Tibial nerve (tissue), 4 donors: ENCODE measurements around the gene RBM38. TPM values are rescaled to one million over a fixed set of nuclear protein-coding genes. Genes with fewer than 3 reads are reported as not detected.

Experiments
- DNase-seq, 2 donors: peaks; one replicate each; pipeline ENCODE4 v3.0.0-alpha.2; 2019; ENCODE audit warnings: low spot score in 2 of 2
- H3K27ac ChIP-seq, 4 donors: fragments of 200-600 bp; sonication (generic) in 3 of 4; one replicate each; pipeline ENCODE4 v1.5.1; 2017 to 2019; ENCODE audit warnings: mild to moderate bottlenecking in 1 of 4
- H3K27me3 ChIP-seq, 2 donors: fragments of 200-600 bp; sonication (generic) in 1 of 2; one replicate each; pipeline versions ENCODE4 v1.5.1 to v1.6.0; 2017 to 2019
- H3K36me3 ChIP-seq, 3 donors: fragments of 200-600 bp; sonication (generic); one replicate each; pipeline ENCODE4 v1.5.1; 2018 to 2019
- H3K4me1 ChIP-seq, 4 donors: fragments of 200-600 bp; sonication (generic) in 3 of 4; one replicate each; pipeline ENCODE4 v1.5.1; 2017 to 2019
- H3K4me3 ChIP-seq, 4 donors: fragments of 200-600 bp; sonication (generic) in 3 of 4; one replicate each; pipeline ENCODE4 v1.5.1; 2017 to 2019; ENCODE audit warnings: mild to moderate bottlenecking in 1 of 4, moderate library complexity in 1 of 4
- H3K9me3 ChIP-seq, 4 donors: fragments of 200-600 bp; sonication (generic) in 3 of 4; one replicate each; pipeline ENCODE4 v1.5.1; 2017 to 2019
- EP300 ChIP-seq, 2 donors: sonication (generic); formaldehyde crosslinking; IDR thresholded peaks; one replicate each; pipeline ENCODE4 v1.6.1; 2017; ENCODE audit warnings: antibody characterized with exemption in 2 of 2, mild to moderate bottlenecking in 1 of 2
- POLR2A ChIP-seq, 2 donors: fragments of 450-650 bp; IDR thresholded peaks; one replicate each; pipeline ENCODE4 v1.6.1; 2017; ENCODE audit warnings: antibody characterized with exemption in 2 of 2, mild to moderate bottlenecking in 2 of 2, moderate library complexity in 2 of 2
- WGBS, 2 donors: methylation state at CpG; one replicate each; pipeline ENCODE4 v1.1.5; 2018; 5-methylcytosine and 5-hydroxymethylcytosine counted together
- total RNA-seq, 4 donors: library from RNA; depleted of rRNA; stranded (reverse); fragments of >200 nt; gene quantifications; one replicate each; pipeline ENCODE4 v1.1.0, GENCODE V29; 2016
- TF ChIP-seq, protein P1 (sequence below), 5 experiments: fragments of 200-600 bp in 3 of 5; fragments of 450-650 bp in 2 of 5; sonication (generic) in 3 of 5; IDR thresholded peaks; one replicate each; pipeline ENCODE4 v1.5.1; 2016 to 2019; ENCODE audit warnings: antibody characterized with exemption in 5 of 5, mild to moderate bottlenecking in 3 of 5, moderate library complexity in 2 of 5

The RBM38 gene
- total RNA-seq, 4 donors from 2014 or later = 4.8 to 14.4 (median 5.8) TPM

DNA sequence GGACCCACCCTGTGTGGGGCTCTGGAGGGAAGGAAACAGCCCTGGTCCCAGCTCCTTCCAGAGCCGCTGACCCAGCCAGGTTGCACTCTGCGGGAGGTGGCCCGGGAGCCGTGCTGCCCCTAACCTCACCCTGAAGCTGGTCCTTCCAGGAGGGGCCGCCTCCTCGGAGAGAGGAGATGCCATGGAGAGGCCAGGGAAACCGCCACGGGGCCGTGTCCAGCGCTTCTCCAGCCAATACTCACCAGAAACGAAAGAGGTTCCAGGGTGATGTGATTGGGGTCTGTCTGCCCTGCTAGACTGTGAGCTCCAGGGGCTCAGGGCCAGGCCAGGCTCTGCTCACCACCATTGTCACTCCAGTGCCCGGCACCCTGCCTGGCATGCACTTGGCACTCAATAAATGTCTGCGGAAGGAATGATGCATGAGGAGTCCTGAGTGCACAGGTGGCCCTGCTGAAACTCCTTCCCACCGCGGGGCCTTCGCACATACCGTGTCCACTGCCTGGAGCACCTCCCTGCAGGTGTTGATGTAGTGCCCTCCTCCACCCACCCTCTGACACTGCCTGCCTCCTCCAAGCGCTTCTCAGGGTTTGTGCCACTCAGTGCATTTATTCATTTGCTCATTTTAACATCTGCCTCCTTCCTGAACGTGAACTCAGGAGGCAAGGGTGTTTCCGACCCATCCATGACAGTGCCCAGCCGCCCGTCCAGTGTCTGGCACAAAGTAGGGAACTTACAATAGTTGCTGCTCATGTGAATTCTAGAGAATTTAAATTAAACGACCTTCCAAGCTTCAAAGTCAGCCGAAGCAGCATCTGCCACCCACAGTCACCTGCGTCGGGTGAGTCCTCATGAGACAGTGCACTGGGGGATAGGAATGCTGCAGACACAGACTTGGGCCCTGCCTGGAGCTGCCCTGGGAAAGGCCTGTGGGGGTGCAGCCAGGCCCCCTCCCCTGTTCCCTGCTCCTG lies 30.3 kb downstream of the RBM38 start:
- WGBS, 2 donors = 78 to 88% methylated on average over 21 to 26 of the region's 26 CpGs
- TF ChIP-seq, protein P1, sequence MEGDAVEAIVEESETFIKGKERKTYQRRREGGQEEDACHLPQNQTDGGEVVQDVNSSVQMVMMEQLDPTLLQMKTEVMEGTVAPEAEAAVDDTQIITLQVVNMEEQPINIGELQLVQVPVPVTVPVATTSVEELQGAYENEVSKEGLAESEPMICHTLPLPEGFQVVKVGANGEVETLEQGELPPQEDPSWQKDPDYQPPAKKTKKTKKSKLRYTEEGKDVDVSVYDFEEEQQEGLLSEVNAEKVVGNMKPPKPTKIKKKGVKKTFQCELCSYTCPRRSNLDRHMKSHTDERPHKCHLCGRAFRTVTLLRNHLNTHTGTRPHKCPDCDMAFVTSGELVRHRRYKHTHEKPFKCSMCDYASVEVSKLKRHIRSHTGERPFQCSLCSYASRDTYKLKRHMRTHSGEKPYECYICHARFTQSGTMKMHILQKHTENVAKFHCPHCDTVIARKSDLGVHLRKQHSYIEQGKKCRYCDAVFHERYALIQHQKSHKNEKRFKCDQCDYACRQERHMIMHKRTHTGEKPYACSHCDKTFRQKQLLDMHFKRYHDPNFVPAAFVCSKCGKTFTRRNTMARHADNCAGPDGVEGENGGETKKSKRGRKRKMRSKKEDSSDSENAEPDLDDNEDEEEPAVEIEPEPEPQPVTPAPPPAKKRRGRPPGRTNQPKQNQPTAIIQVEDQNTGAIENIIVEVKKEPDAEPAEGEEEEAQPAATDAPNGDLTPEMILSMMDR (IDR thresholded peaks at IDR 0.05) = no peak
- no peak for TF ChIP-seq EP300 (IDR thresholded peaks at IDR 0.05)
- TF ChIP-seq POLR2A (IDR thresholded peaks at IDR 0.05) = no peak

DNA sequence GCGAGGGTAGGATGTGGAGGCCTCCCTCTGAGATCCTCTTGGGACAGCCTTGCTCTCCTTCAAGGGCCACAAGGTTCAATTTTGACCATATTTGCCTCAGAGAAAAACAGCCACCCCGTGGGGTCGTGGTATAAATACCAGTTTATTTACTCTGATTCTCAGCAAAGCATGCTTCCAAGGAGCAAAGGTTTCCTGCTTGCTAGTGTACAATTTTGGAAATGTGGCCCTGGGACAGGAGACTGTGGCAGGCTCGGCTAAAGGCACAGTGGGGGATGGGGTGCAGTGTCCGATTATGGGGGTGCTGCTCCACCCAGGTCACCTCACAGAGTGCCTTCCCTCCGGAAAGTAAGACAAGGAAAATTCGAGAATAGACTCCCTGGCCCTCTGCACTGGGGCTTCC lies 31.1 kb downstream of the RBM38 start:
- WGBS, 2 donors = 73 to 74% methylated on average over 7 of the region's 7 CpGs

More for the DNA sequence above, 30.3 kb downstream of the RBM38 start:
- peaks cover 0 to 8% of the 10 kb centered on the region in 2 donors for H3K27me3 ChIP-seq
- no peaks in the 10 kb centered on the region for H3K4me1 ChIP-seq
- no peaks in the 10 kb centered on the region for H3K36me3 ChIP-seq
- no peak overlapping the region for H3K27ac ChIP-seq
- H3K4me3 ChIP-seq = no peak overlapping the region
- H3K9me3 ChIP-seq = no peaks in the 10 kb centered on the region
- DNase-seq = no peak

DNA sequence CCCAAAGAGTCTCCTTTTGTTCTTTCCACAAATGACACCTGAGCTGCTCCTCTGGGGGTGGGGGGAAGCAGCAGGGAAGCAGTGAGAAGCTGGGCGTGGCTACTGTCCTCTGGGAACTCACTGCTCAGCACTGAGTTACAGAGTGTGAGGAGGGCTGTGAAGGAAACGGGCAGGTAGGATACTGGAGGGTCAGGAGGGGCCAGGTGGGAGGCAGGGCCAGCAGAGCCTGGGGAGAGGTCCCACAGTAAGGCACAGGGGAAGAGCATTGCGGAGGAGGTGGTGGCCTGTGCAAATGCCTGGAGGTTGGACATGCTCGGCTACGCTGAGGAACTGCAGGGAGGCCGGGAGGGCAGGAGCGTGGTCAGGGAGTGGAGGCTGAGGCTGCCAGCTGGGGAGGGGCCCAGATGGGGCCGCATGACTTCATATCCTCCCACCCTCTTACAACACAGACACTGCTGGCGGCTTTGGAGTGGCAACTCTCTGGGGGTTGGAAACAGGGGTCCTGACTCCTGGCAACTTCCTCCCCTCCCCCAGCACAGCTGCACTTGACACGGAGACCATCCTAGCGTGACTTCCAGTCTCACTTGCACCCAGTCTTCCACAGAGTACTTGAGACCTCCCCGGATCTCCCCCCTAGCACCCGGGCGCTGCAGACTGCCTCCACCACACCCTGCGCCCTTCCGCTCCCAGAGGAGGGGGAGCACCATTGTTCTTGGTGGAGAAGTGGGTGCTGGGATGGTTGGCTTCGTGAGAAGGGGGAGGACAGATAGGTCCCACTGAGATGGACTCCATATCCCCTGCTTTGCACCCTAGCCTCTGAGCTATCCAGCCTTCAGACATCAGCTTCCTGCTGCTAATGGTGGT lies 34.2 kb downstream of the RBM38 start:
- Histone ChIP-seq H3K27me3 (peaks cover 0 to 8% of the 10 kb centered on the region in 2 donors), H3K36me3 (no peaks in the 10 kb centered on the region), H3K27ac (no peak overlapping the region), H3K4me3 (no peak overlapping the region), H3K4me1 (no peaks in the 10 kb centered on the region), H3K9me3 (no peaks in the 10 kb centered on the region)
- 50 to 60% methylated on average over 17 of the region's 17 CpGs for WGBS, 2 donors
- DNase-seq = no peak
- TF ChIP-seq POLR2A (IDR thresholded peaks at IDR 0.05) = no peak
- TF ChIP-seq EP300 (IDR thresholded peaks at IDR 0.05) = no peak

More for the DNA sequence above, 31.1 kb downstream of the RBM38 start:
- no peaks in the 10 kb centered on the region for H3K9me3 ChIP-seq
- no peaks in the 10 kb centered on the region for H3K4me1 ChIP-seq
- peaks cover 0 to 8% of the 10 kb centered on the region in 2 donors for H3K27me3 ChIP-seq
- H3K36me3 ChIP-seq = no peaks in the 10 kb centered on the region
- TF ChIP-seq, protein P1 (IDR thresholded peaks at IDR 0.05) = no peak
- no peak for TF ChIP-seq EP300 (IDR thresholded peaks at IDR 0.05)
- no peak overlapping the region for H3K4me3 ChIP-seq
- no peak for DNase-seq
- H3K27ac ChIP-seq = no peak overlapping the region

DNA sequence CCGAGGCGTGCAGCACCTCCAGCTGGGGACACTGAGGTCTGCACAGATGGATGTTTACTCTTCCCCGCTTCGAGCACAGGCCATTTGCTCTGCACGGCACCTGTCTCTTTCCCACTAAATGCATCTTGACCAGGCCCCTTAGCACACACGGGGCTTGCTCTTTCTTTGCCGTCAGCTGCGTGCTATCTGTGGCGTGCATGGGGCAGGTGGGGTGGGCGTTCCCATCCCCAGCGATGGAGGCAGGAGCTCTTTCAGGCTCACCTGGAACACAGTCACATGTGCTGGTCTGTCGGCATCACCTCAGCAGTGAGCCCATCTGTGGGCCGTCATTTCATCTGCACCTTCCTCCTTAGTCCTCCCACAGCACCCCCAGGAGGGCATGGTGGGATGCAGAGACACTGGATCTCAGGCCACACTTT lies 35.1 kb downstream of the RBM38 start:
- Histone ChIP-seq H3K4me1 (no peaks in the 10 kb centered on the region), H3K4me3 (no peak overlapping the region), H3K9me3 (no peaks in the 10 kb centered on the region), H3K36me3 (no peaks in the 10 kb centered on the region), H3K27me3 (peaks cover 0 to 8% of the 10 kb centered on the region in 2 donors), H3K27ac (no peak overlapping the region)
- WGBS, 2 donors = 81 to 82% methylated on average over 13 of the region's 13 CpGs
- TF ChIP-seq POLR2A (IDR thresholded peaks at IDR 0.05) (no peak), EP300 (IDR thresholded peaks at IDR 0.05) (no peak)
- TF ChIP-seq, protein P1 (IDR thresholded peaks at IDR 0.05) = no peak
- no peak for DNase-seq

DNA sequence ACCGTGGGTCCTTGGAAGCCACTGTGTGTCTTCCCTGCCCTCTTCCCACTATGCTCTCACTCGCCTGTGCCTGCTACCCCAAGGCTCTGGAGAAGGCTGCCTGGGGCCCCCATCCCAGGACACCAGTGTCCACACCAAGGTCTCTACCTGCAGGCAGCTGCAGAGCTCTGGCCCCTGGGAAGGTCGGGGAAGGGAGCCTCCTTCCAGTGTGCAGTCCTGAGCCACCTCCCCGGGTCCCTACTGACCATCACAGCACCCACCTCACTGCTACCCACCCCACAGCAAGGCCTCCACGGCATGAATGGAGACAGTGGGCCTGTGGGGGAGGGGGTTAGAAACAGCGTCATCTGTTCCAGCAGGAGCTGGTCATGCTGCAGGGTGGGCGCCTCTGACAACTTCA lies 35.6 kb downstream of the RBM38 start:
- Histone ChIP-seq H3K9me3 (no peaks in the 10 kb centered on the region), H3K27ac (no peak overlapping the region), H3K4me1 (no peaks in the 10 kb centered on the region), H3K36me3 (no peaks in the 10 kb centered on the region), H3K4me3 (no peak overlapping the region), H3K27me3 (peaks cover 0 to 8% of the 10 kb centered on the region in 2 donors)
- 80 to 84% methylated on average over 6 to 7 of the region's 7 CpGs for WGBS, 2 donors
- TF ChIP-seq, protein P1 (IDR thresholded peaks at IDR 0.05) = no peak
- no peak for TF ChIP-seq POLR2A (IDR thresholded peaks at IDR 0.05)
- no peak for TF ChIP-seq EP300 (IDR thresholded peaks at IDR 0.05)
- no peak for DNase-seq
